H1 (cell line): Measurements from ENCODE around the gene TSC2. TPM values are rescaled to one million over a fixed set of nuclear protein-coding genes. Genes with fewer than 3 reads are reported as not detected.

Experiments used
- CTCF ChIA-PET: fragments of 300-600 bp; sonication (Branson Sonifier 250); formaldehyde crosslinking; loops from one replicate; lab custom pipeline; 2021; ENCODE audit not compliant: partially characterized antibody; lab: Charles Lee
- POLR2A ChIA-PET: fragments of 300-600 bp; sonication (Branson Sonifier 250); formaldehyde crosslinking; loops from one replicate; lab custom pipeline; 2021; ENCODE audit warnings: inconsistent platforms; ENCODE audit not compliant: partially characterized antibody; lab: Charles Lee
- DNase-seq, 2 experiments: peaks; one replicate each; pipeline versions ENCODE4 v3.0.0 to v3.0.0-alpha.2; 2010 to 2022; ENCODE audit warnings: low spot score in 2 of 2, low read depth in 1 of 2, mixed read lengths in 1 of 2
- FAIRE-seq: peaks from 2 replicates; lab custom pipeline; 2011; peaks lifted over from hg19 to GRCh38; lab: Jason Lieb, UNC
- H2AFZ ChIP-seq: 2 replicates; pipeline ENCODE4 v1.8.1; 2012; ENCODE audit warnings: low read length, inconsistent platforms
- H2AK5ac ChIP-seq: 2 replicates; pipeline ENCODE4 v1.6.1; 2013; ENCODE audit warnings: low read depth, low read length
- H2BK120ac ChIP-seq: replicated peaks from 2 replicates; pipeline ENCODE3; 2013; ENCODE audit warnings: low read depth, low read length, inconsistent platforms
- H2BK12ac ChIP-seq: 2 replicates; pipeline ENCODE4 v1.6.1; 2013; ENCODE audit warnings: low read depth, low read length
- H2BK15ac ChIP-seq: 2 replicates; pipeline ENCODE4 v1.6.1; 2013; ENCODE audit warnings: low read length
- H2BK20ac ChIP-seq: 2 replicates; pipeline ENCODE4 v1.6.1; 2013; ENCODE audit warnings: low read length
- H2BK5ac ChIP-seq: 2 replicates; pipeline ENCODE4 v1.6.1; 2013; ENCODE audit warnings: low read depth, low read length
- H3K14ac ChIP-seq: 2 replicates; pipeline ENCODE4 v1.6.1; 2013; ENCODE audit warnings: inconsistent platforms; ENCODE audit not compliant: insufficient read length
- H3K18ac ChIP-seq: 2 replicates; pipeline ENCODE4 v1.6.1; 2013; ENCODE audit warnings: low read length; ENCODE audit errors: extremely low read depth
- H3K23ac ChIP-seq: 2 replicates; pipeline ENCODE4 v1.6.1; 2013; ENCODE audit warnings: inconsistent platforms; ENCODE audit not compliant: insufficient read length
- H3K23me2 ChIP-seq: 2 replicates; pipeline ENCODE4 v1.6.1; 2013; ENCODE audit warnings: low read depth, low read length
- H3K27ac ChIP-seq: 2 replicates; pipeline ENCODE4 v1.6.1; 2011; ENCODE audit warnings: low read depth, low read length, inconsistent platforms
- H3K27me3 ChIP-seq, 4 experiments: replicated peaks in 1 of 4; 1 replicate in 1 of 4; 2 replicates in 3 of 4; pipeline versions ENCODE4 v1.6.1 to v1.8.1; 2011 to 2013; ENCODE audit warnings: low read length in 3 of 4, mild to moderate bottlenecking in 3 of 4, inconsistent platforms in 2 of 4, mixed read lengths in 2 of 4, moderate library complexity in 1 of 4; ENCODE audit not compliant: control insufficient read depth in 3 of 4, insufficient read depth in 3 of 4; ENCODE audit errors: extremely low read depth in 1 of 4
- H3K36me3 ChIP-seq, 4 experiments: 2 replicates each; pipeline versions ENCODE4 v1.6.1 to v1.8.1; 2011 to 2013; ENCODE audit warnings: mild to moderate bottlenecking in 4 of 4, low read length in 3 of 4, moderate library complexity in 2 of 4, control low read depth in 1 of 4, inconsistent platforms in 1 of 4; ENCODE audit not compliant: insufficient read depth in 4 of 4, control insufficient read depth in 2 of 4
- H3K4ac ChIP-seq: replicated peaks from 2 replicates; pipeline ENCODE3; 2013; ENCODE audit warnings: low read length, low read depth, mixed read lengths, inconsistent platforms; ENCODE audit not compliant: insufficient read length
- H3K4me1 ChIP-seq, 4 experiments: replicated peaks in 1 of 4; 1 replicate in 1 of 4; 2 replicates in 3 of 4; pipeline versions ENCODE4 v1.6.1 to v1.8.1; 2011 to 2013; ENCODE audit warnings: low read length in 3 of 4, inconsistent platforms in 2 of 4, mixed read lengths in 1 of 4; ENCODE audit not compliant: insufficient read depth in 4 of 4, control insufficient read depth in 3 of 4
- H3K4me2 ChIP-seq, 2 experiments: 2 replicates each; pipeline versions ENCODE4 v1.6.1 to v1.8.1; 2011 to 2013; ENCODE audit warnings: low read depth in 2 of 2, low read length in 2 of 2, control low read depth in 1 of 2, inconsistent platforms in 1 of 2, mild to moderate bottlenecking in 1 of 2; ENCODE audit not compliant: insufficient read depth in 1 of 2
- H3K4me3 ChIP-seq, 4 experiments: fragments of 200-600, 300-600 bp in 1 of 4; sonication (generic), shearing (Covaris generic), sonication (Bioruptor Twin) in 1 of 4; 2 replicates each; pipeline versions ENCODE4 v1.5.1 to v1.8.1; 2011 to 2016; ENCODE audit warnings: low read length in 4 of 4, low read depth in 3 of 4, control low read depth in 2 of 4, inconsistent platforms in 2 of 4, mild to moderate bottlenecking in 2 of 4, mixed read lengths in 1 of 4, moderate library complexity in 1 of 4; ENCODE audit not compliant: insufficient read depth in 2 of 4; ENCODE audit errors: extremely low read depth in 1 of 4
- H3K56ac ChIP-seq: replicated peaks from 2 replicates; pipeline ENCODE3; 2013; ENCODE audit warnings: low read depth, mild to moderate bottlenecking, mixed read lengths, low read length, inconsistent platforms; ENCODE audit not compliant: insufficient read length
- H3K79me1 ChIP-seq: 2 replicates; pipeline ENCODE4 v1.6.1; 2013; ENCODE audit warnings: low read depth, low read length, control low read depth
- H3K79me2 ChIP-seq, 2 experiments: 2 replicates each; pipeline versions ENCODE4 v1.6.1 to v1.8.1; 2012 to 2013; ENCODE audit warnings: low read length in 2 of 2, mild to moderate bottlenecking in 2 of 2, inconsistent platforms in 1 of 2; ENCODE audit not compliant: insufficient read depth in 2 of 2, control insufficient read depth in 1 of 2
- H3K9ac ChIP-seq, 4 experiments: replicated peaks in 1 of 4; 1 replicate in 1 of 4; 2 replicates in 3 of 4; pipeline versions ENCODE4 v1.6.1 to v1.8.1; 2011 to 2013; ENCODE audit warnings: low read depth in 3 of 4, low read length in 3 of 4, control low read depth in 2 of 4, mild to moderate bottlenecking in 2 of 4, moderate library complexity in 2 of 4, inconsistent platforms in 1 of 4; ENCODE audit errors: extremely low read depth in 1 of 4
- H3K9me3 ChIP-seq, 2 experiments: 2 replicates each; pipeline versions ENCODE4 v1.6.1 to v1.8.1; 2012 to 2013; ENCODE audit warnings: mild to moderate bottlenecking in 2 of 2, moderate library complexity in 2 of 2, control low read depth in 1 of 2, inconsistent platforms in 1 of 2, low read depth in 1 of 2, low read length in 1 of 2, mixed read lengths in 1 of 2; ENCODE audit not compliant: insufficient read depth in 2 of 2
- H4K20me1 ChIP-seq, 2 experiments: replicated peaks in 1 of 2; 2 replicates each; pipeline versions ENCODE3 to v1.8.1; 2011 to 2013; ENCODE audit warnings: inconsistent platforms in 2 of 2, low read length in 2 of 2, mild to moderate bottlenecking in 1 of 2; ENCODE audit not compliant: insufficient read depth in 2 of 2, control insufficient read depth in 1 of 2
- H4K5ac ChIP-seq: 2 replicates; pipeline ENCODE4 v1.6.1; 2013; ENCODE audit warnings: low read length, low read depth, mixed read lengths, inconsistent platforms; ENCODE audit not compliant: insufficient read length
- H4K8ac ChIP-seq: 2 replicates; pipeline ENCODE4 v1.8.0; 2013; ENCODE audit warnings: mild to moderate bottlenecking, moderate library complexity, low read length, inconsistent platforms; ENCODE audit not compliant: insufficient read depth; ENCODE audit errors: extremely low read depth
- H4K91ac ChIP-seq: replicated peaks from 2 replicates; pipeline ENCODE3; 2013; ENCODE audit warnings: low read length, mixed read lengths, inconsistent platforms; ENCODE audit not compliant: insufficient read length
- ATF3 ChIP-seq: IDR thresholded peaks from 2 replicates; pipeline ENCODE4 v1.6.1; 2011; ENCODE audit warnings: low read depth, mild to moderate bottlenecking, low read length; ENCODE audit not compliant: insufficient read depth
- CEBPB ChIP-seq: IDR thresholded peaks from 2 replicates; pipeline ENCODE4 v1.6.1; 2012; ENCODE audit warnings: low read depth, low read length
- CHD1 ChIP-seq: IDR thresholded peaks from 2 replicates; pipeline ENCODE4 v1.6.1; 2012; ENCODE audit warnings: low read depth, low read length, improper control_type of control experiment
- EZH2 ChIP-seq: fragments of 200-600 bp; sonication (generic); IDR thresholded peaks from 2 replicates; pipeline ENCODE4 v1.7.1; 2012; ENCODE audit warnings: low read depth, mild to moderate bottlenecking, moderate library complexity, low read length, inconsistent platforms; ENCODE audit not compliant: severe bottlenecking
- JUND ChIP-seq: IDR thresholded peaks from 2 replicates; pipeline ENCODE4 v1.6.1; 2011; ENCODE audit warnings: mild to moderate bottlenecking, improper control_type of control experiment, low read length
- KDM1A ChIP-seq: fragments of 200-600, 300-600 bp; sonication (generic); IDR thresholded peaks from 2 replicates; pipeline ENCODE4 v1.7.1; 2016; ENCODE audit warnings: mild to moderate bottlenecking, low read length, borderline replicate concordance
- NRF1 ChIP-seq: IDR thresholded peaks from 2 replicates; pipeline ENCODE4 v1.6.1; 2011; ENCODE audit warnings: mild to moderate bottlenecking, low read depth, low read length, improper control_type of control experiment
- SIX5 ChIP-seq: IDR thresholded peaks from 2 replicates; pipeline ENCODE4 v1.6.1; 2011; ENCODE audit warnings: mild to moderate bottlenecking, low read depth, low read length
- SP4 ChIP-seq: IDR thresholded peaks from 2 replicates; pipeline ENCODE4 v1.6.1; 2012; ENCODE audit warnings: low read length, inconsistent platforms
- TAF7 ChIP-seq: optimal IDR thresholded peaks from 2 replicates; pipeline ENCODE3; 2011; ENCODE audit warnings: low read depth, mild to moderate bottlenecking, inconsistent platforms, low read length, moderate library complexity, borderline replicate concordance
- YY1 ChIP-seq: IDR thresholded peaks from 2 replicates; pipeline ENCODE4 v1.6.1; 2011; ENCODE audit warnings: low read depth, mild to moderate bottlenecking, low read length
- WGBS, 2 experiments: shearing (Covaris generic) in 1 of 2; methylation state at CpG; one replicate each; pipeline versions ENCODE4 v1.1.6 to v1.1.7; 2013 to 2015; ENCODE audit warnings: low lambda C conversion rate in 2 of 2, mixed read lengths in 2 of 2, inconsistent platforms in 1 of 2, low coverage in 1 of 2, missing lambda C conversion rate in 1 of 2; ENCODE audit not compliant: insufficient replicate concordance in 2 of 2, insufficient coverage in 1 of 2, insufficient read length in 1 of 2; ENCODE audit errors: extremely low coverage in 1 of 2, missing lambda C conversion rate in 1 of 2; 5-methylcytosine and 5-hydroxymethylcytosine counted together
- polyA plus RNA-seq, 7 experiments: library from polyadenylated mRNA; depleted of rRNA in 3 of 7; stranded (reverse) in 5 of 7; unstranded in 2 of 7; fragments of >200 nt in 5 of 7; fragments of 200-250 nt in 2 of 7; gene quantifications; 1 replicate in 5 of 7; 2 replicates in 1 of 7; 4 replicates in 1 of 7; pipeline versions ENCODE4 v1.2.1 to v1.2.3, GENCODE V29; 2011 to 2013; ENCODE audit warnings: missing spikeins in 2 of 7, mixed read lengths in 2 of 7
- total RNA-seq: library from RNA; stranded (reverse); fragmentation: NEBNext Ultra II Directional; extraction: Animal tissue kit (Norgen Biotek cat#: 25700); gene quantifications from 2 replicates; pipeline ENCODE4 v1.2.1, GENCODE V29; 2021

The TSC2 gene
- total and polyA plus RNA-seq, 2 of the 8 experiments (the other 6 are each of a cell fraction or from before 2014, with no cell fraction given) = 65.9 to 96.6 TPM

GRCh38 chr16:2013527-2013926 lies 34.3 kb upstream of the TSC2 start:
- Histone ChIP-seq H3K4me3 (no peak overlapping the region), H2BK5ac (no peak overlapping the region), H2BK12ac (no peak overlapping the region), H3K27me3 (peaks cover 0 to 7% (median 0%) of the 10 kb centered on the region in 4 experiments; a peak in 3 of 7 replicates), H2BK20ac (0 out of 2 replicates have a peak overlapping the region, but pooled peaks have one; percentile 10), H3K4me2 (no peak overlapping the region), H3K36me3 (no peaks in the 10 kb centered on the region), H2BK120ac (no peak overlapping the region), H2BK15ac (no peak overlapping the region)
- CTCF ChIA-PET = interaction anchor here (1.2 to 3.1 kb wide), 5 partner anchors 9 to 77 kb away, joined by 3 to 18 read pairs (median 6); no protein-coding TSS in a partner anchor
- TF ChIP-seq TAF7 (no peak), SIX5 (no peak), JUND (no peak), CHD1 (no peak), SP4 (no peak), EZH2 (no peak), NRF1 (no peak), YY1 (no peak), CEBPB (no peak), KDM1A (no peak), ATF3 (no peak)
- TF ChIP-seq, all 59 proteins: peak for 0
- Histone ChIP-seq H3K4me1 (peaks cover 3 to 9% (median 6%) of the 10 kb centered on the region in 4 experiments), H3K4ac (no peak overlapping the region), H3K27ac (no peak overlapping the region), H3K23me2 (peaks cover 12% of the 10 kb centered on the region; the same call in 1 of the 2 replicates), H3K79me2 (peaks cover 7 to 9% of the 10 kb centered on the region in 2 experiments; a peak in 3 of 4 replicates), H3K79me1 (peaks cover 3% of the 10 kb centered on the region; the same call in 1 of the 2 replicates), H2AFZ (no peak overlapping the region), H3K18ac (no peak overlapping the region), H3K9ac (no peak overlapping the region), H4K5ac (no peak overlapping the region), H3K23ac (no peak overlapping the region), H4K20me1 (peaks cover 0 to 5% of the 10 kb centered on the region in 2 experiments), H3K14ac (no peak overlapping the region), H2AK5ac (no peak overlapping the region), H4K8ac (no peak overlapping the region), H4K91ac (no peak overlapping the region), H3K56ac (no peak overlapping the region), H3K9me3 (no peaks in the 10 kb centered on the region)
- DNase-seq (no peak), FAIRE-seq (no peak)
- 87% methylated on average over 15 of the region's 15 CpGs; no CpG with 5 or more reads in 1 of the 2 experiments for WGBS, 2 experiments
- POLR2A ChIA-PET = interaction anchor here (0.7 to 1.8 kb wide), 4 partner anchors 24 to 142 kb away, joined by 3 to 5 read pairs (median 4); partner anchors contain the start of genes RPS2, SYNGR3 and TRAF7
